AG09309 (cell line): Measurements from ENCODE around the gene CAPN11.

Source experiments
- DNase-seq: peaks from one replicate; pipeline ENCODE4 v3.0.0-alpha.2; 2010; ENCODE audit warnings: low read depth
- H3K4me3 ChIP-seq: 2 replicates; pipeline ENCODE4 v1.5.1; 2011; ENCODE audit warnings: mild to moderate bottlenecking, low read depth, low read length, moderate library complexity; ENCODE audit not compliant: control insufficient read depth
- TF ChIP-seq, protein P1 (sequence below): IDR thresholded peaks from 2 replicates; pipeline ENCODE4 v1.5.1; 2011; ENCODE audit warnings: mild to moderate bottlenecking, low read depth, low read length, inconsistent platforms; ENCODE audit not compliant: insufficient read depth, control insufficient read depth; ENCODE audit errors: missing control alignments

CAPN11 gene

DNA sequence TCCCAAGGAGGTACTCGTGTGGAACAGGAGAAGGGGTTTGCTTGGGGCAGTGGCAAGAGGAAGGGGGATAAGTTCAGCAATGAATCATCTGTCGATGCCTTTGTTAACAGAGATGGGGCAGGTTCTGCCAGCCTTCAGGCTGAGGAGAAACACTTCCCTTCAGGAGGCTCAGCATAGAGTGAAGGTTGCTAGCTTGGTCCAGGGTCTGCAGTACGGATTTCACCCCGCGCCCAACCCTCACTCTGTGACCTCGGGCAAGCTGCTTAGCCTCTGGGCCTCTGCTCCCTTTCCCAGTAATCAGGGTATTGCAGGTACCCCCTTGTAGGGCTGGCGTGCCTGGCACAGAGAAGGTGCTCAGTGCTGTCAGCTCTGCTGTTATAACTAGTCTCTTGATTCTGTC, 7.5 kb downstream of the CAPN11 start:
- no peak overlapping the region for H3K4me3 ChIP-seq
- TF ChIP-seq, protein P1, sequence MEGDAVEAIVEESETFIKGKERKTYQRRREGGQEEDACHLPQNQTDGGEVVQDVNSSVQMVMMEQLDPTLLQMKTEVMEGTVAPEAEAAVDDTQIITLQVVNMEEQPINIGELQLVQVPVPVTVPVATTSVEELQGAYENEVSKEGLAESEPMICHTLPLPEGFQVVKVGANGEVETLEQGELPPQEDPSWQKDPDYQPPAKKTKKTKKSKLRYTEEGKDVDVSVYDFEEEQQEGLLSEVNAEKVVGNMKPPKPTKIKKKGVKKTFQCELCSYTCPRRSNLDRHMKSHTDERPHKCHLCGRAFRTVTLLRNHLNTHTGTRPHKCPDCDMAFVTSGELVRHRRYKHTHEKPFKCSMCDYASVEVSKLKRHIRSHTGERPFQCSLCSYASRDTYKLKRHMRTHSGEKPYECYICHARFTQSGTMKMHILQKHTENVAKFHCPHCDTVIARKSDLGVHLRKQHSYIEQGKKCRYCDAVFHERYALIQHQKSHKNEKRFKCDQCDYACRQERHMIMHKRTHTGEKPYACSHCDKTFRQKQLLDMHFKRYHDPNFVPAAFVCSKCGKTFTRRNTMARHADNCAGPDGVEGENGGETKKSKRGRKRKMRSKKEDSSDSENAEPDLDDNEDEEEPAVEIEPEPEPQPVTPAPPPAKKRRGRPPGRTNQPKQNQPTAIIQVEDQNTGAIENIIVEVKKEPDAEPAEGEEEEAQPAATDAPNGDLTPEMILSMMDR: no peak
- no peak for DNase-seq

DNA sequence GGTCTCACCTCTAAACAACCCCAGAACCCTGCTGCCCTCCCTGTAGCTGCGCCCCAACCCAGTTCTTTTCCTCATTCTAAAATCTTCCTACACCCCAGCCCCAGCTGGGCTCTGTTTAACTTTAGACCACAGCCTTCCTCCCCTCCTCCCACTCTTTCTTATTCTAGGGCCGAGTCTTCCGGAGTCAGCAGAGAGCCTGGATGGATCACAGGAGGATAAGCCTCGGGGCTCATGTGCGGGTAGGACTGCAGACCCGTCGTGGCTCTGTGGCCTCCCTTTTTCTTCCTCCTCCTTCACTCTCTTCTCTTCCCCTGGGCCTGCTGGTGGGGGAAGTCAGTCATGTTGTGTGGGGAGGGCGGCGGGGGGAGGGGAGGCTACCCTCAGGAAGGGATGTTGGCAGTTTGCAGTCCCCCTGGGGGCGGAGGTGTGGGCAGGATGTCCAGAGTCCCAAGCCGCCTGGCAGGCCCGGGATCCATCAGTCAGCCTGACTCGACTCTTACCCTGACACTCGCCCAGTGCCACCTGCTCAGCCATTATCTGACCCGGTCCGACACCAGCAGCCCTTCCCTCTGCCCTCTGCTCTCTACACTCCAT, 8.1 kb downstream of the CAPN11 start:
- H3K4me3 ChIP-seq: no peak overlapping the region
- no peak for DNase-seq
- TF ChIP-seq, protein P1: no peak

DNA sequence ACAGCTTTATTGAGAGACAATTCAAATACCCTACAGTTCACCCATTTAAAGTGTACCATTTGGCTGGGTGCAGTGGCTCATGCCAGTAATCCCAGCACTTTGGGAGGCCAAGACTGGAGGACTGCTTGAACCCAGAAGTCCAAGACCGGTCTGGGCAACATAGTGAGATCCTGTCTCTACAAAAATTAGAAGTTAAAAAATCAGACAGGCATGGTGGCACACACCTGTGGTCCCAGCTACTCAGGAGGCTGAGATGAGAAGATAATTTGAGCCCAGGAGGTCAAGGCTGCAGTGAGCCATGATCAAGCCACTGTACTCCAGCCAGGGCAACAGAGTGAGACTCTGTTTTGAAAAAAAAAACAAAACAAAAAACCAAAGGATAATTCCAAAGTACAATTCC, 8.9 kb downstream of the CAPN11 start:
- TF ChIP-seq, protein P1: no peak

DNA sequence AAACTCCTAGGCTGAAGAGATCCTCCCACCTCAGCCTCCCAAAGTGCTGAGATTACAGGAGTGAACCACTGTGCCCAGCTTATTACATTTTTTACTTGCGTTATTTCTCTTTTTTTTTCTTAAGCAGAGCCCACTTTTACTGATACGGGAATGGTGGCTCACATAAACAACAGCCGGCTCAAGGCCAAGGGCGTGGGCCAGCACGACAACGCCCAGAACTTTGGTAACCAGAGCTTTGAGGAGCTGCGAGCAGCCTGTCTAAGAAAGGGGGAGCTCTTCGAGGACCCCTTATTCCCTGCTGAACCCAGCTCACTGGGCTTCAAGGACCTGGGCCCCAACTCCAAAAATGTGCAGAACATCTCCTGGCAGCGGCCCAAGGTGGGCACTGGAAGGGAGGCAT, 10.5 kb downstream of the CAPN11 start:
- no peak overlapping the region for H3K4me3 ChIP-seq
- no peak for DNase-seq
- TF ChIP-seq, protein P1: no peak

More for the DNA sequence above, 8.9 kb downstream of the CAPN11 start:
- no peak overlapping the region for H3K4me3 ChIP-seq
- no peak for DNase-seq

DNA sequence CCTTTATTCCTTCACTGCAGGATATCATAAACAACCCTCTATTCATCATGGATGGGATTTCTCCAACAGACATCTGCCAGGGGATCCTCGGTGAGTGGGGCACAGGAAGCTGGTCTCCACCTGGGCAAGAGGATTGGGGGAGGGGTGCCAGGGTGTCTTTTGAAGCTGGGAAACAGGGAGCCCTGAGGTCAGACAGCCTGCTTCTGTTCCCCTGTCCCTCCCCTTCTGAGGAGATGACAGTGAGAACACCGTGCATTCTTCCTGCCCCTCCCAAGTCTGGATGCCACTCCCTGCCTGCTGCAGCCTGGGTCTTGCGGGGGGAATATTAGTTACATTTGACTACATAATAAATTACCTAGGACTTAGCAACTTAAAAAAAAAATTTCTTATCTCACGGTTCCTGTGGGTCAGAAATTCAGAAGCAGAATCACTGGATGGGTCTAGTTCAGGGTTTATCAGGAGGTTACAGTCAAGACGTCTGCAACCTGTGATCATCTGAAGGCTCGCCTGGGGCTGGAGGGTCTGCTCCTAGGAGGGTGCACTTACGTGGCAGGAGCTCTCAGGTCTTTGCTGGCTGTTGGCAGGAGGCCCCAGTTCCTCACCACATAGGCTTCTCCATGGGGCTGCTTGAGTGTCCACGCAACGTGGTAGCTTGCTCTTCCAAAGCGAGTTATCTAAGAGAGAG, 11.4 kb downstream of the CAPN11 start:
- DNase-seq: no peak
- H3K4me3 ChIP-seq: no peak overlapping the region
- TF ChIP-seq, protein P1: no peak

DNA sequence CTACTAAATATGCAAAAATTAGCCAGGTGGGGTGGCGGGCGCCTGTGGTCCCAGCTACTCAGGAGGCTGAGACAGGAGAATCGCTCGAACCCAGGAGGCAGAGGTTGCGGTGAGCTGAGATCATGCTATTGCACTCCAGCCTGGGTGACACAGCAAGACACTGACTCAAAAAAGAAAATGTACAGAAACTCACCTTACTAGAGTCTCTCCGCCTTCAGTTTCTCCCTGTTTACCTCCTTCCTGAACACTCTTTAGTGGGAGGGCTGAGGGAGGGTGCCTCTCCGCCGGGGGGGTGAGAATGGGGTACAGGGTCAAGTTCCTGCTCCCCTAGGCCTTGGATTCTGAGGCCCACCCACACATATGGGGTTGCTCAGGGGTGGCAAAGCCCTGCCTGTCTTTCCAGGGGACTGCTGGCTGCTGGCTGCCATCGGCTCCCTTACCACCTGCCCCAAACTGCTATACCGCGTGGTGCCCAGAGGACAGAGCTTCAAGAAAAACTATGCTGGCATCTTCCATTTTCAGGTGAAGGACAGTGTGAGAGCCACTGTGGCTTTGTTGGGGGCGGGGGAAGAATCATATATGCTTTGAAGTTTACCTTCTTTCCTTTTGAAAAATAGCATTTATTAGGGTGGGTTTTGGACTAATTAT, 13.4 kb downstream of the CAPN11 start:
- no peak for DNase-seq
- TF ChIP-seq, protein P1: no peak
- H3K4me3 ChIP-seq: no peak overlapping the region
